ENCODE data around the gene BNC2.

Gene BNC2

GRCh38 chr9:16594787-16595186 lies 275.7 kb downstream of the BNC2 start:
- no peak for DNase-seq (ENCODE audit: low read depth)

- DNase-seq (ENCODE audit: low read depth) = no peak
Observed at GRCh38 chr9:16593746-16594145, 276.7 kb downstream of the BNC2 start.

GRCh38 chr9:16591092-16591491 lies 279.4 kb downstream of the BNC2 start:
- DNase-seq (ENCODE audit: low read depth) = no peak

- DNase-seq (ENCODE audit: low read depth) = no peak
Observed at GRCh38 chr9:16585591-16585990, 284.9 kb downstream of the BNC2 start.

GRCh38 chr9:16579872-16580432 lies 290.5 kb downstream of the BNC2 start:
- no peak for DNase-seq (ENCODE audit: low read depth)

GRCh38 chr9:16575986-16576245 lies 294.6 kb downstream of the BNC2 start:
- no peak for DNase-seq (ENCODE audit: low read depth)

GRCh38 chr9:16575142-16575985 lies 295.1 kb downstream of the BNC2 start:
- DNase-seq (ENCODE audit: low read depth) = no peak

GRCh38 chr9:16572005-16572734 lies 298.3 kb downstream of the BNC2 start:
- DNase-seq (ENCODE audit: low read depth) = no peak

GRCh38 chr9:16571127-16571802 lies 299.2 kb downstream of the BNC2 start:
- no peak for DNase-seq (ENCODE audit: low read depth)

- DNase-seq (ENCODE audit: low read depth) = no peak
Observed at GRCh38 chr9:16563446-16563845, 307.0 kb downstream of the BNC2 start.

- DNase-seq (ENCODE audit: low read depth) = no peak
Observed at GRCh38 chr9:16561121-16561520, 309.3 kb downstream of the BNC2 start.

- DNase-seq (ENCODE audit: low read depth) = no peak
Observed at GRCh38 chr9:16559418-16560188, 310.9 kb downstream of the BNC2 start.

- DNase-seq (ENCODE audit: low read depth) = no peak
Observed at GRCh38 chr9:16555802-16556201, 314.7 kb downstream of the BNC2 start.

GRCh38 chr9:16553869-16554540 lies 316.5 kb downstream of the BNC2 start:
- DNase-seq (ENCODE audit: low read depth) = no peak

GRCh38 chr9:16552252-16552651 lies 318.2 kb downstream of the BNC2 start:
- DNase-seq (ENCODE audit: low read depth) = no peak

- DNase-seq (ENCODE audit: low read depth) = no peak
Observed at GRCh38 chr9:16551692-16552091, 318.8 kb downstream of the BNC2 start.

- DNase-seq (ENCODE audit: low read depth) = no peak
Observed at GRCh38 chr9:16545639-16546038, 324.8 kb downstream of the BNC2 start.

GRCh38 chr9:16544842-16545241 lies 325.6 kb downstream of the BNC2 start:
- no peak for DNase-seq (ENCODE audit: low read depth)

GRCh38 chr9:16543686-16544085 lies 326.8 kb downstream of the BNC2 start:
- DNase-seq (ENCODE audit: low read depth) = no peak

- DNase-seq (ENCODE audit: low read depth) = no peak
Observed at GRCh38 chr9:16543225-16543624, 327.2 kb downstream of the BNC2 start.

GRCh38 chr9:16542290-16542689 lies 328.2 kb downstream of the BNC2 start:
- DNase-seq (ENCODE audit: low read depth) = no peak

Data from activated T-cell treated with anti-CD3 and anti-CD28 coated beads for 1 hour (primary cell).